ENCODE measurements around the gene GATA5.
A peak's percentile ranks its signal among the peaks of the same experiment; 100 is the strongest.

GATA5 gene

DNA sequence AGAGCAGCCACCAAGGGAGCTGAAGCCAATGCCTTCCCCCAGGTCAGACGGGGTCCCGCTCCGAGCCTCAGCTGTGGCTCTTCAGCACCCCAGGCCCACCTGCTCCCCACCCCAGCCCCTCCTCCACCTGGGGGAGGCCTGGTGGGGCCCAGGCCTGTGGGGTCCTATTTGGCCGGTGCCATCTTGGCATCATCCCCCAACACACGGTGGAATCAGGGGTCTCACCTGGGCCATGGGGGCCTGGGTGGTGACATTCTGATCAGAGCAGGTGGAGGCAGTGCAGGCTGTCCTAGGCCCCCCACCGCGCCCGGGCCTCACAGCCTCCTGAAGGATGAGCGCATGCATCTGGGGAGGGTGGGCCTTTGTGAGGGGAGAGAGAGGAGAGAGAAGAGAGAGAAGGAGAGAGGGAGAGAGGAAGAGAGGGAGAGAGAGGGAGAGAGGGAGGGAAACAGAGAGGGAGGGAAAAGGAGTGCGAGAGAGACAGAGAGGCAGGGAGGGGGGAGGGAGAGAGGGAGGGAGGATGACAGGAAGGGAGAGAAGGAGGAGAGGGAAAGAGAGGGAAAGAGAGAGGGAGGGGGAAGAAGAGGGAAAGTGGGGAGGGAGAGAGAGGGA lies 24.5 kb downstream of the GATA5 start (continued):
- TF ChIP-seq, protein P1, sequence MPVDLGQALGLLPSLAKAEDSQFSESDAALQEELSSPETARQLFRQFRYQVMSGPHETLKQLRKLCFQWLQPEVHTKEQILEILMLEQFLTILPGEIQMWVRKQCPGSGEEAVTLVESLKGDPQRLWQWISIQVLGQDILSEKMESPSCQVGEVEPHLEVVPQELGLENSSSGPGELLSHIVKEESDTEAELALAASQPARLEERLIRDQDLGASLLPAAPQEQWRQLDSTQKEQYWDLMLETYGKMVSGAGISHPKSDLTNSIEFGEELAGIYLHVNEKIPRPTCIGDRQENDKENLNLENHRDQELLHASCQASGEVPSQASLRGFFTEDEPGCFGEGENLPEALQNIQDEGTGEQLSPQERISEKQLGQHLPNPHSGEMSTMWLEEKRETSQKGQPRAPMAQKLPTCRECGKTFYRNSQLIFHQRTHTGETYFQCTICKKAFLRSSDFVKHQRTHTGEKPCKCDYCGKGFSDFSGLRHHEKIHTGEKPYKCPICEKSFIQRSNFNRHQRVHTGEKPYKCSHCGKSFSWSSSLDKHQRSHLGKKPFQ (tag by site-specific recombination; IDR thresholded peaks at IDR 0.05): no peak
- TF ChIP-seq ZNF274 (IDR thresholded peaks at IDR 0.05; ENCODE audit: low read length) (no peak), ZNF274 (tag by site-specific recombination; IDR thresholded peaks at IDR 0.05; ENCODE audit: borderline replicate concordance) (no peak), ZNF555 (tag by site-specific recombination; conservative IDR thresholded peaks at IDR 0.05) (no peak), GLIS2 (tag by site-specific recombination; IDR thresholded peaks at IDR 0.05) (0 out of 2 replicates have a peak, but pooled peaks have one; percentile 10), ZNF10 (tag by site-specific recombination; IDR thresholded peaks at IDR 0.05) (no peak), ZNF266 (tag by site-specific recombination; IDR thresholded peaks at IDR 0.05; ENCODE audit: low read depth) (no peak), ZNF174 (tag by site-specific recombination; IDR thresholded peaks at IDR 0.05) (no peak), BCL11A (tag by site-specific recombination; IDR thresholded peaks at IDR 0.05; ENCODE audit: low read depth) (no peak), ZNF302 (tag by site-specific recombination; IDR thresholded peaks at IDR 0.05; ENCODE audit: low read depth) (no peak), ZNF664 (tag by site-specific recombination; IDR thresholded peaks at IDR 0.05) (no peak), SP7 (tag by site-specific recombination; IDR thresholded peaks at IDR 0.05) (no peak), ZNF596 (tag by site-specific recombination; IDR thresholded peaks at IDR 0.05) (peak; percentile 73)
- TF ChIP-seq, protein P2, sequence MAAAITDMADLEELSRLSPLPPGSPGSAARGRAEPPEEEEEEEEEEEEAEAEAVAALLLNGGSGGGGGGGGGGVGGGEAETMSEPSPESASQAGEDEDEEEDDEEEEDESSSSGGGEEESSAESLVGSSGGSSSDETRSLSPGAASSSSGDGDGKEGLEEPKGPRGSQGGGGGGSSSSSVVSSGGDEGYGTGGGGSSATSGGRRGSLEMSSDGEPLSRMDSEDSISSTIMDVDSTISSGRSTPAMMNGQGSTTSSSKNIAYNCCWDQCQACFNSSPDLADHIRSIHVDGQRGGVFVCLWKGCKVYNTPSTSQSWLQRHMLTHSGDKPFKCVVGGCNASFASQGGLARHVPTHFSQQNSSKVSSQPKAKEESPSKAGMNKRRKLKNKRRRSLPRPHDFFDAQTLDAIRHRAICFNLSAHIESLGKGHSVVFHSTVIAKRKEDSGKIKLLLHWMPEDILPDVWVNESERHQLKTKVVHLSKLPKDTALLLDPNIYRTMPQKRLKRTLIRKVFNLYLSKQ (tag by site-specific recombination; IDR thresholded peaks at IDR 0.05; ENCODE audit: borderline replicate concordance): no peak
- TF ChIP-seq, protein P3, sequence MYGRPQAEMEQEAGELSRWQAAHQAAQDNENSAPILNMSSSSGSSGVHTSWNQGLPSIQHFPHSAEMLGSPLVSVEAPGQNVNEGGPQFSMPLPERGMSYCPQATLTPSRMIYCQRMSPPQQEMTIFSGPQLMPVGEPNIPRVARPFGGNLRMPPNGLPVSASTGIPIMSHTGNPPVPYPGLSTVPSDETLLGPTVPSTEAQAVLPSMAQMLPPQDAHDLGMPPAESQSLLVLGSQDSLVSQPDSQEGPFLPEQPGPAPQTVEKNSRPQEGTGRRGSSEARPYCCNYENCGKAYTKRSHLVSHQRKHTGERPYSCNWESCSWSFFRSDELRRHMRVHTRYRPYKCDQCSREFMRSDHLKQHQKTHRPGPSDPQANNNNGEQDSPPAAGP (tag by site-specific recombination; IDR thresholded peaks at IDR 0.05): no peak

DNA sequence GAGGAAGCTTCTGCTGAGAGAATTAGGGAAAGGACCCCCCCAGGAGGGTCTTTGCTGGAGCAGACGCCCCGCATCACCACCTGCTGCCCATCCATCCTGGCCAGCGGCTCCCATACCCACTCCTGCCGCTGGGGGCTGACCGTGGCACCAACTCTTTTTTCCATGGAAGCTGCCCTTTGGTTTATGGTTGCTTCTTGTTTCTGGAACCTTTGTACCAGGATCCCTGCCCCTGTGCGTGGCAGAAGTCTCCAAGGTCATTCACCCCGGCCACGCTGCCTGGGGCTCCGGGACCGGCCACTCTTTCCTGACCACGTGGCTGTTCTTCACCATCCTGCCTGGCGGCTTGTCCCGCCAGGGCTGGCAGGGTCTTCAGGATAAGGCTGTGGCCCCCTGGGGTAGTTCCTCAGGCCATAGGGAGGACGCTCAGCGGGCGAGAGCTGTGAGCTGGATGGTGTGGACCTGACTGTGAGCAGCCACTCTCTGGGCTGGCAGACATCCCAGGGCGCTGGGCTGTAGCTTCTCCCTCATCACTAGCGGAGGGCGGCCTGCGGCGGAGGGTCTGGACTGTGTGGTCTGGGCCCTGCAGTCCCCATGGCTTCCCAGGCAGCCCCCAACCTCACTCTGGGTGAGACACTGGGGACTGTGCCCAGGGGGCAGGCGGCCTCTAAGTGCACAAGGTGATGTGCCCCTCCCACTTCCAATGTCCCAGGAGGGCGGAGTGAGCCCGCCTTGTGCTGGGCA lies 25.7 kb downstream of the GATA5 start:
- ChIA-PET POLR2A (interaction anchor here (0.6 kb wide), 1 partner anchor 340 kb away, joined by 3 read pairs; no protein-coding TSS in a partner anchor), CTCF (interaction anchor here (0.7 to 1.0 kb wide), 2 partner anchors 38 to 429 kb away, joined by 4 read pairs; no protein-coding TSS in a partner anchor)
- H3K27ac ChIP-seq (ENCODE audit: extremely low read depth, low read depth, low read length): no peak overlapping the region
- TF ChIP-seq ZIC2 (tag by site-specific recombination; IDR thresholded peaks at IDR 0.05) (peak; percentile 37), ZNF600 (tag by site-specific recombination; IDR thresholded peaks at IDR 0.05) (peak; percentile 91), ZNF146 (tag by site-specific recombination; IDR thresholded peaks at IDR 0.05) (no peak)
- H3K36me3 ChIP-seq (ENCODE audit: control insufficient read depth in 2 of 2, insufficient read depth in 1 of 2, low read length in 2 of 2): no peaks in the 10 kb centered on the region
- H3K4me3 ChIP-seq (ENCODE audit: low read depth, low read length): no peak overlapping the region
- no peaks in the 10 kb centered on the region for H3K4me1 ChIP-seq (ENCODE audit: control insufficient read depth, insufficient read depth, low read length)
- H3K9me3 ChIP-seq (ENCODE audit: control insufficient read depth, insufficient read depth, low read depth, low read length): no peaks in the 10 kb centered on the region

DNA sequence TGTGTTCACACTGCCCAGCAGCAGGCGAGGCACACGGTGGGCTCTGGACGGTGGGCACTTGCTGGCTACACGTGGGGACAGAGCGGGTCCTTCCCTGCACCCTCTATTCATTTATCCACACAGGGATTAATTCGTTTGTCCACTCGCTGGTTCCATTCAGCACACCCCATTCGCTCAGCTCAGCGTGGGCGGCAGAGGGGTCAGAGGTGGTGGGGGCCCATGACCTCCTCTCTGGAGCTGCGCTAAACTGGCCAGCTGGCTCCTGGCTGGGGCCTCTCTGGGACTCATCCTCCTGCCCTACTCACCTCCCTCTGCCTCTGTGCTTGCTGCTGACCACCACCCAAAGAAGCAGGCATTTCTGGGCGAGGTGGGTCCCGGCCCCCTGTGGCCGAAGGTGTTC lies 27.0 kb downstream of the GATA5 start:
- Histone ChIP-seq H3K9me3 (ENCODE audit: control insufficient read depth, insufficient read depth, low read depth, low read length) (no peaks in the 10 kb centered on the region), H3K27ac (ENCODE audit: extremely low read depth, low read depth, low read length) (no peak overlapping the region), H3K36me3 (ENCODE audit: control insufficient read depth in 2 of 2, insufficient read depth in 1 of 2, low read length in 2 of 2) (no peaks in the 10 kb centered on the region), H3K4me3 (ENCODE audit: low read depth, low read length) (no peak overlapping the region), H3K4me1 (ENCODE audit: control insufficient read depth, insufficient read depth, low read length) (no peaks in the 10 kb centered on the region)
- ChIA-PET POLR2A (no interaction called here), CTCF (interaction anchor here (0.5 to 1.0 kb wide), 2 partner anchors 37 to 103 kb away, joined by 3 to 4 read pairs; no protein-coding TSS in a partner anchor)
- no peak for TF ChIP-seq GFI1B (tag by site-specific recombination; IDR thresholded peaks at IDR 0.05)
- TF ChIP-seq ZFP37 (tag by site-specific recombination; IDR thresholded peaks at IDR 0.05): no peak
- TF ChIP-seq, protein P4, sequence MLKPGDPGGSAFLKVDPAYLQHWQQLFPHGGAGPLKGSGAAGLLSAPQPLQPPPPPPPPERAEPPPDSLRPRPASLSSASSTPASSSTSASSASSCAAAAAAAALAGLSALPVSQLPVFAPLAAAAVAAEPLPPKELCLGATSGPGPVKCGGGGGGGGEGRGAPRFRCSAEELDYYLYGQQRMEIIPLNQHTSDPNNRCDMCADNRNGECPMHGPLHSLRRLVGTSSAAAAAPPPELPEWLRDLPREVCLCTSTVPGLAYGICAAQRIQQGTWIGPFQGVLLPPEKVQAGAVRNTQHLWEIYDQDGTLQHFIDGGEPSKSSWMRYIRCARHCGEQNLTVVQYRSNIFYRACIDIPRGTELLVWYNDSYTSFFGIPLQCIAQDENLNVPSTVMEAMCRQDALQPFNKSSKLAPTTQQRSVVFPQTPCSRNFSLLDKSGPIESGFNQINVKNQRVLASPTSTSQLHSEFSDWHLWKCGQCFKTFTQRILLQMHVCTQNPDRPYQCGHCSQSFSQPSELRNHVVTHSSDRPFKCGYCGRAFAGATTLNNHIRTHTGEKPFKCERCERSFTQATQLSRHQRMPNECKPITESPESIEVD (tag by site-specific recombination; IDR thresholded peaks at IDR 0.05): no peak
- TF ChIP-seq ZNF830 (tag by site-specific recombination; IDR thresholded peaks at IDR 0.05; ENCODE audit: low read depth): no peak
- TF ChIP-seq ZNF366 (tag by site-specific recombination; conservative IDR thresholded peaks at IDR 0.05): no peak
- TF ChIP-seq, protein P5, sequence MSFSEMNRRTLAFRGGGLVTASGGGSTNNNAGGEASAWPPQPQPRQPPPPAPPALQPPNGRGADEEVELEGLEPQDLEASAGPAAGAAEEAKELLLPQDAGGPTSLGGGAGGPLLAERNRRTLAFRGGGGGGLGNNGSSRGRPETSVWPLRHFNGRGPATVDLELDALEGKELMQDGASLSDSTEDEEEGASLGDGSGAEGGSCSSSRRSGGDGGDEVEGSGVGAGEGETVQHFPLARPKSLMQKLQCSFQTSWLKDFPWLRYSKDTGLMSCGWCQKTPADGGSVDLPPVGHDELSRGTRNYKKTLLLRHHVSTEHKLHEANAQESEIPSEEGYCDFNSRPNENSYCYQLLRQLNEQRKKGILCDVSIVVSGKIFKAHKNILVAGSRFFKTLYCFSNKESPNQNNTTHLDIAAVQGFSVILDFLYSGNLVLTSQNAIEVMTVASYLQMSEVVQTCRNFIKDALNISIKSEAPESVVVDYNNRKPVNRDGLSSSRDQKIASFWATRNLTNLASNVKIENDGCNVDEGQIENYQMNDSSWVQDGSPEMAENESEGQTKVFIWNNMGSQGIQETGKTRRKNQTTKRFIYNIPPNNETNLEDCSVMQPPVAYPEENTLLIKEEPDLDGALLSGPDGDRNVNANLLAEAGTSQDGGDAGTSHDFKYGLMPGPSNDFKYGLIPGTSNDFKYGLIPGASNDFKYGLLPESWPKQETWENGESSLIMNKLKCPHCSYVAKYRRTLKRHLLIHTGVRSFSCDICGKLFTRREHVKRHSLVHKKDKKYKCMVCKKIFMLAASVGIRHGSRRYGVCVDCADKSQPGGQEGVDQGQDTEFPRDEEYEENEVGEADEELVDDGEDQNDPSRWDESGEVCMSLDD (tag by site-specific recombination; IDR thresholded peaks at IDR 0.05): no peak
- TF ChIP-seq TCF7L2 (IDR thresholded peaks at IDR 0.05; ENCODE audit: borderline replicate concordance, low read depth, low read length): no peak

All from HEK293 (cell line).